ENCODE data around the gene GPR151. TPM values are rescaled to one million over a fixed set of nuclear protein-coding genes. Genes with fewer than 3 reads are reported as not detected.
A peak's percentile ranks its signal among the peaks of the same experiment; 100 is the strongest.

The GPR151 gene
- total RNA-seq, 2 donors from 2014 or later: not detected

DNA sequence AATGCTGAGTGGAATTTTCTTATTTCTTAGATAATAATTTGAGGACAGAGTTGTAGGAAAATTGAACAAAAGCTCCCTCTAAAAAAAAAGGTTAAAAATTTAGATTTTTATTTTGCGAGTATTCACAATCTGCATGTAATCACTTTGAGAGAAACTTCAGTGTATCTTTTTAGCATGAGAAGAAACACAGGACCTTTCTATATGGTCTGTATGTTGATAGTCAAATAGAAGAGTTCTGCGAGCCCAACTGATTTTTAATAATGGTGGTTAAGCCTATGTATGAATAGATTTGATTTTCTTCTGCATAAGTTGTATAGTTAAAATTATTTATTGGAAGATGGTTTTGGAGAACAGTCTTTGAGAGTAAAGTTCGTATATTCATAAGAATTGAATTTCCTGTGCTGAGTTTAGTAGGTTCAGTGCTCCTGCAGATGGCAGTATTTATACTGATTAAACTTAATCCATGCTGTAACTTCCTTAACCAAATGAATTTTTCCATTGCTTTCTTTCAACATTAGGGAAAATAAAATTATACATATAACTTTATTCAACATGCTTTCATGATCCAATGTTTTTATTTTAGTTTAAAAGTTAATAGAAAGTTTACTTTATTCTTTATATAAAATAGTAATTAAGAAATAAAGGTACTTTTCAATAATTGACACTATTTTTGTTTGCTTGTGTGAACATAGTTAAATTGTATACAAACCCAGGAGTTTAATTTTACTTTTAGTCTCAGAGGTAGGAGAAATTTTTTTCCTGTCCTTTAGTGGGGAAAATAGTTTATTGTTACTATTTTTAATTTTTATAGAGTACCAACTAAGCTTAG is 49.3 kb downstream of the GPR151 start:
- intact Hi-C loops (cut with DNase I, micrococcal nuclease): no loop called here
- DNase-seq (no peak), ATAC-seq (peak; percentile 38)

DNA sequence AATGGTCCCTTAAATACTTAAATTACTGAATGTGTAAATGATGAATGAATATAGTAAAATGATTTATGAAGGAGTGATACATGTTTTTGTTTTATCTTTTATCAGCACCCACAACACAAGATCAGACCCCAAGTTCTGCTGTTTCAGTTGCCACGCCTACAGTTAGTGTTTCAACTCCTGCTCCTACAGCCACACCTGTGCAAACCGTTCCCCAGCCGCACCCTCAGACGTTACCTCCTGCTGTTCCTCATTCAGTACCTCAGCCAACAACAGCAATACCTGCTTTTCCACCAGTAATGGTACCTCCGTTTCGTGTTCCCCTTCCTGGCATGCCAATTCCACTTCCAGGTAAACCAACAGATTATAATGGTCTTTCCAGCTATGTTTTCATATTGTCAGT is 52.5 kb downstream of the GPR151 start:
- intact Hi-C loops (cut with DNase I, micrococcal nuclease): no loop called here
- DNase-seq: peak; percentile 67 to 83
- peak; percentile 95 for ATAC-seq

Other genes starting within 250 kb of the GPR151 start
- not detected for gene POU4F3, start 177.4 kb downstream of the GPR151 start, total RNA-seq
- 10 to 100 TPM; 46.0 to 54.1 TPM for gene TCERG1, start 68.9 kb downstream of the GPR151 start, total RNA-seq

Data from left colon (tissue), 2 donors.